SK-N-SH (cell line): ENCODE results near the gene SHCBP1L.

Experiments used
- ELF1 ChIP-seq: IDR thresholded peaks from 2 replicates; pipeline ENCODE4 v1.4.0; 2012
- EP300 ChIP-seq, 2 experiments: IDR thresholded peaks; 2 replicates each; pipeline versions ENCODE4 v1.4.0 to v1.6.1; 2012; ENCODE audit warnings: borderline replicate concordance in 1 of 2, low read depth in 1 of 2, low read length in 1 of 2
- FOXJ3 ChIP-seq: sonication (generic); formaldehyde crosslinking; IDR thresholded peaks from 2 replicates; pipeline ENCODE4 v1.5.1; 2020; ENCODE audit warnings: mild to moderate bottlenecking, missing genetic modification reagents
- MEF2A ChIP-seq: IDR thresholded peaks from 2 replicates; pipeline ENCODE4 v1.4.0; 2012; ENCODE audit warnings: low read depth, borderline replicate concordance
- MXI1 ChIP-seq: IDR thresholded peaks from 2 replicates; pipeline ENCODE4 v1.6.1; 2012; ENCODE audit warnings: mild to moderate bottlenecking, low read depth, low read length, improper control_type of control experiment
- POLR2AphosphoS5 ChIP-seq: IDR thresholded peaks from 2 replicates; pipeline ENCODE4 v1.6.1; 2012; ENCODE audit warnings: low read depth, low read length
- SIN3A ChIP-seq: IDR thresholded peaks from 2 replicates; pipeline ENCODE4 v1.6.1; 2012; ENCODE audit warnings: low read depth, mild to moderate bottlenecking, low read length, moderate library complexity, borderline replicate concordance
- SMC3 ChIP-seq: IDR thresholded peaks from 2 replicates; pipeline ENCODE4 v1.6.1; 2012; ENCODE audit warnings: low read depth, low read length, improper control_type of control experiment
- TAF1 ChIP-seq: IDR thresholded peaks from 2 replicates; pipeline ENCODE4 v1.6.1; 2012; ENCODE audit warnings: low read depth, mild to moderate bottlenecking, low read length, moderate library complexity, borderline replicate concordance
- TF ChIP-seq, protein P1 (sequence below): fragments of 200-600 bp; sonication (generic); IDR thresholded peaks from 2 replicates; pipeline ENCODE4 v1.6.1; 2017; ENCODE audit warnings: antibody characterized with exemption, mild to moderate bottlenecking, moderate library complexity

DNA sequence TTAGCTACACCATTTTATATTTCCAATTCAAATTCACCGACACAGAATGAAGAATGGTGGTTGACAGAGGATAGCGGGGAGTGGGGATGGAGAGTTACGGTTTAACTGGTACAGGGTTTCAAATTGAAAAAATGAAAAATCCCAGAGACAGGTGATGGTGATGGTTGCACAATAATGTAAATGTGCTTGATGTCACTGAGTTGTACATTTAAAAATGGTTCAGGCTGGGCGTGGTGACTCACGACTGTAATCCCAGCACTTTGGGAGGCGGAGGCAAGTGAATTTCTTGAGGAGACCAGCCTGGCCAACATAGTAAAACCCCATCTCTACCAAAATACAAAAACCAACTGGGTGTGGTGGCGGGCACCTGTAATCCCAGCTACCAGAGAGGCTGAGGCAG is 31.2 kb upstream of the SHCBP1L start:
- TF ChIP-seq POLR2AphosphoS5, result no peak
- TF ChIP-seq FOXJ3, result no peak
- TF ChIP-seq MXI1, result no peak
- no peak for TF ChIP-seq SMC3
- TF ChIP-seq, protein P1, sequence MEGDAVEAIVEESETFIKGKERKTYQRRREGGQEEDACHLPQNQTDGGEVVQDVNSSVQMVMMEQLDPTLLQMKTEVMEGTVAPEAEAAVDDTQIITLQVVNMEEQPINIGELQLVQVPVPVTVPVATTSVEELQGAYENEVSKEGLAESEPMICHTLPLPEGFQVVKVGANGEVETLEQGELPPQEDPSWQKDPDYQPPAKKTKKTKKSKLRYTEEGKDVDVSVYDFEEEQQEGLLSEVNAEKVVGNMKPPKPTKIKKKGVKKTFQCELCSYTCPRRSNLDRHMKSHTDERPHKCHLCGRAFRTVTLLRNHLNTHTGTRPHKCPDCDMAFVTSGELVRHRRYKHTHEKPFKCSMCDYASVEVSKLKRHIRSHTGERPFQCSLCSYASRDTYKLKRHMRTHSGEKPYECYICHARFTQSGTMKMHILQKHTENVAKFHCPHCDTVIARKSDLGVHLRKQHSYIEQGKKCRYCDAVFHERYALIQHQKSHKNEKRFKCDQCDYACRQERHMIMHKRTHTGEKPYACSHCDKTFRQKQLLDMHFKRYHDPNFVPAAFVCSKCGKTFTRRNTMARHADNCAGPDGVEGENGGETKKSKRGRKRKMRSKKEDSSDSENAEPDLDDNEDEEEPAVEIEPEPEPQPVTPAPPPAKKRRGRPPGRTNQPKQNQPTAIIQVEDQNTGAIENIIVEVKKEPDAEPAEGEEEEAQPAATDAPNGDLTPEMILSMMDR, result no peak
- no peak for TF ChIP-seq ELF1
- no peak for TF ChIP-seq TAF1
- TF ChIP-seq EP300 (IDR thresholded peaks at IDR 0.05; ENCODE audit: borderline replicate concordance in 1 of 2, low read depth in 1 of 2, low read length in 1 of 2), result no peak
- TF ChIP-seq SIN3A, result no peak
- TF ChIP-seq MEF2A, result no peak
